B cell (primary cell): Measurements from ENCODE around the gene TTYH3. TPM values are rescaled to one million over a fixed set of nuclear protein-coding genes. Genes with fewer than 3 reads are reported as not detected.
A peak's percentile ranks its signal among the peaks of the same experiment; 100 is the strongest.

Experiments
- ATAC-seq: fragments of 200-7000 bp; cut with Tn5 transposase; one replicate; pipeline ENCODE4 v1.10.0; 2021; ENCODE audit warnings: low read depth, mild to moderate bottlenecking, moderate number of reproducible peaks, moderate library complexity
- CTCF ChIA-PET: fragments of 350-600 bp; sonication (Branson Sonifier 250); formaldehyde crosslinking; loops from one replicate; lab custom pipeline; 2021; ENCODE audit warnings: antibody characterized with exemption, inconsistent platforms; lab: Charles Lee
- POLR2A ChIA-PET: fragments of 350-600 bp; sonication (Branson Sonifier 250); formaldehyde crosslinking; loops from one replicate; lab custom pipeline; 2021; ENCODE audit warnings: antibody characterized with exemption; lab: Charles Lee
- DNase-seq: peaks from one replicate; pipeline ENCODE4 v3.0.0; 2013
- H2AFZ ChIP-seq: 2 replicates; pipeline ENCODE4 v1.6.1; 2012; ENCODE audit warnings: mild to moderate bottlenecking, low read depth, low read length; ENCODE audit not compliant: insufficient read depth, poor library complexity, severe bottlenecking
- H3K27ac ChIP-seq, 2 donors: 1 replicate in 1 of 2; 2 replicates in 1 of 2; pipeline ENCODE4 v1.5.1; 2012 to 2013; ENCODE audit warnings: low read length in 2 of 2, mild to moderate bottlenecking in 2 of 2, moderate library complexity in 1 of 2
- H3K27me3 ChIP-seq, 4 experiments: fragments of 200-600 bp in 1 of 4; sonication (generic) in 1 of 4; replicated peaks in 1 of 4; 1 replicate in 2 of 4; 2 replicates in 2 of 4; pipeline versions ENCODE4 v1.6.1 to v1.7.0; 2013 to 2016; ENCODE audit warnings: low read length in 3 of 4, mild to moderate bottlenecking in 2 of 4, mixed read lengths in 1 of 4, moderate library complexity in 1 of 4; ENCODE audit not compliant: insufficient read depth in 4 of 4, control insufficient read depth in 3 of 4; ENCODE audit errors: control extremely low read depth in 1 of 4
- H3K36me3 ChIP-seq, 2 experiments: replicated peaks in 1 of 2; 1 replicate in 1 of 2; 2 replicates in 1 of 2; pipeline versions ENCODE4 v1.6.1 to v1.7.1; 2013; ENCODE audit warnings: low read length in 1 of 2; ENCODE audit not compliant: insufficient read depth in 2 of 2, control insufficient read depth in 1 of 2; ENCODE audit errors: control extremely low read depth in 1 of 2, extremely low read depth in 1 of 2
- H3K4me1 ChIP-seq, 2 donors: fragments of 200-600 bp in 1 of 2; sonication (generic) in 1 of 2; 1 replicate in 1 of 2; 2 replicates in 1 of 2; pipeline versions ENCODE4 v1.5.1 to v1.6.1; 2013 to 2017; ENCODE audit warnings: low read length in 2 of 2; ENCODE audit not compliant: control insufficient read depth in 2 of 2, insufficient read depth in 2 of 2
- H3K4me2 ChIP-seq: replicated peaks from 2 replicates; pipeline ENCODE3; 2012; ENCODE audit warnings: mild to moderate bottlenecking, low read depth, low read length; ENCODE audit not compliant: poor library complexity, severe bottlenecking
- H3K4me3 ChIP-seq, 5 experiments: fragments of 200-600 bp in 1 of 5; sonication (generic) in 1 of 5; 1 replicate in 3 of 5; 2 replicates in 2 of 5; pipeline versions ENCODE4 v1.5.1 to v1.7.0; 2011 to 2016; ENCODE audit warnings: low read length in 4 of 5, mild to moderate bottlenecking in 4 of 5, low read depth in 2 of 5, control low read depth in 1 of 5, moderate library complexity in 1 of 5; ENCODE audit not compliant: insufficient read depth in 1 of 5; ENCODE audit errors: control extremely low read depth in 1 of 5, extremely low read depth in 1 of 5
- H3K79me2 ChIP-seq: fragments of 200-600 bp; sonication (generic); one replicate; pipeline ENCODE4 v1.6.0; 2016; ENCODE audit warnings: low read length; ENCODE audit not compliant: control insufficient read depth, insufficient read depth
- H3K9ac ChIP-seq: fragments of 200-600 bp; sonication (generic); 2 replicates; pipeline ENCODE4 v1.6.1; 2017; ENCODE audit warnings: mild to moderate bottlenecking, low read length, moderate library complexity
- H3K9me3 ChIP-seq, 3 donors: one replicate each; pipeline versions ENCODE4 v1.6.1 to v1.7.1; 2013; ENCODE audit warnings: low read length in 2 of 3; ENCODE audit not compliant: control insufficient read depth in 2 of 3, insufficient read depth in 1 of 3; ENCODE audit errors: control extremely low read depth in 1 of 3
- H4K20me1 ChIP-seq: 2 replicates; pipeline ENCODE4 v1.6.0; 2012; ENCODE audit warnings: mild to moderate bottlenecking, low read length; ENCODE audit not compliant: insufficient read depth, control insufficient read depth, poor library complexity, severe bottlenecking
- H3K27ac Mint-ChIP-seq: one replicate; pipeline ENCODE4 v1.8.0; 2021; ENCODE audit warnings: mixed read lengths
- H3K27me3 Mint-ChIP-seq: one replicate; pipeline ENCODE4 v1.8.0; 2021; ENCODE audit warnings: mixed read lengths
- H3K4me1 Mint-ChIP-seq: one replicate; pipeline ENCODE4 v1.8.0; 2021; ENCODE audit warnings: mixed read lengths
- H3K4me3 Mint-ChIP-seq: one replicate; pipeline ENCODE4 v1.8.0; 2021; ENCODE audit warnings: mixed read lengths
- H3K9me3 Mint-ChIP-seq: one replicate; pipeline ENCODE4 v1.8.0; 2022; ENCODE audit warnings: mixed read lengths; ENCODE audit not compliant: insufficient read depth
- CTCF ChIP-seq: fragments of 200-600 bp; IDR thresholded peaks from one replicate; pipeline ENCODE4 v1.8.0; 2022; ENCODE audit warnings: antibody characterized with exemption, mild to moderate bottlenecking
- EZH2 ChIP-seq: IDR thresholded peaks from 2 replicates; pipeline ENCODE4 v1.6.1; 2012; ENCODE audit warnings: borderline replicate concordance, low read depth, mild to moderate bottlenecking, moderate library complexity, low read length; ENCODE audit not compliant: insufficient read depth, poor library complexity, severe bottlenecking
- WGBS: methylation state at CpG from one replicate; pipeline ENCODE4 v1.1.5; 2013; ENCODE audit warnings: missing lambda C conversion rate; ENCODE audit not compliant: insufficient coverage; 5-methylcytosine and 5-hydroxymethylcytosine counted together
- intact Hi-C: fragments of 100-400 bp; cut with micrococcal nuclease; formaldehyde crosslinking; loops from one replicate; pipeline ENCODE4 v1.10.0; 2022
- polyA plus RNA-seq: library from polyadenylated mRNA; depleted of rRNA; stranded (reverse); fragments of >200 nt; gene quantifications from 2 replicates; pipeline ENCODE4 v1.2.3, GENCODE V29; 2012
- total RNA-seq, 2 donors: library from RNA; stranded (reverse); fragments of 120-200 nt in 1 of 2; gene quantifications; 1 replicate in 1 of 2; 2 replicates in 1 of 2; pipeline versions ENCODE4 v1.2.3 to v1.2.4, GENCODE V29; 2013 to 2022

Gene TTYH3
- total and polyA plus RNA-seq, 2 donors (not counting 1 experiment from before 2014, with no cell fraction given), result 8.4 to 48.6 TPM

DNA sequence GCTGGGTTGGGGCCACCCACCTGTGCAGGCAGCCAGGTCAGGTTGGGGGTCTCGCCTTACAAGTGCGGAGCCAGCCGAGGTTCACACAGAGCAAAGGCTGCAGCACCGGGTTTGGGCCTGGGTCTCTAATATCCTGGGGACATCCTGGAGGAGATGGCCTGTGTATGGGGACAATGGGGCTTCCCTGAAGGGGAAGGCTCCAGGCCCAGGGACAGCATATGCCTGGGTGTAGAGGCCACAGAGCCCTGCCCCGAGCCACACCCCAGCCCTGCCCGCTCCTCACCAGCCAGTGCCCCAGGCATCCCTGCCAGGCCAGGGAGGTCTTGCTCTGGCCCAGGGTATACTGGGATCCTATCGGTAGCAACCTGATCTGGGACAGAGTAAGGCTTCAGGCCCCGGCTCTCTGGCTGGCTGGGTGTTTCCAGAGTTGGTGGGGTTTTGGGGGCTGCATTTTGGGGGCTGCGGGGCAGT lies 9.1 kb downstream of the TTYH3 start:
- peak overlapping the region; percentile 46 for H2AFZ ChIP-seq
- POLR2A ChIA-PET, result interaction anchor here (1.3 kb wide), 1 partner anchor 9 kb away, joined by 8 read pairs; the partner anchor contains the start of gene TTYH3
- H3K9me3 Mint-ChIP-seq, result no peaks in the 10 kb centered on the region
- DNase-seq (peak; percentile 30), ATAC-seq (no peak)
- peak overlapping the region; percentile 63 to 69 for H3K27ac ChIP-seq
- peaks cover 95% of the 10 kb centered on the region for H3K79me2 ChIP-seq
- H3K4me1 ChIP-seq, result peaks cover 63 to 89% of the 10 kb centered on the region in 2 donors
- no peaks in the 10 kb centered on the region for H3K36me3 ChIP-seq
- peak overlapping the region; percentile 92 for H3K27ac Mint-ChIP-seq
- 82% methylated on average over 9 of the region's 9 CpGs for WGBS
- H4K20me1 ChIP-seq, result peaks cover 20% of the 10 kb centered on the region
- no peaks in the 10 kb centered on the region for H3K9me3 ChIP-seq
- CTCF ChIA-PET, result interaction anchor here (1.3 to 1.5 kb wide), 2 partner anchors 30 to 73 kb away, joined by 3 read pairs; no protein-coding TSS in a partner anchor
- H3K4me1 Mint-ChIP-seq, result peaks cover 70% of the 10 kb centered on the region
- H3K27me3 Mint-ChIP-seq, result no peaks in the 10 kb centered on the region
- TF ChIP-seq CTCF (no peak), EZH2 (no peak)
- H3K4me2 ChIP-seq, result peak overlapping the region; percentile 80
- H3K27me3 ChIP-seq, result no peaks in the 10 kb centered on the region
- intact Hi-C loops, result loop anchor here (1.0 to 2.0 kb wide), 2 partner anchors 9 to 70 kb away; no protein-coding TSS in a partner anchor
- H3K4me3 ChIP-seq, result peak overlapping the region in 1 of 5 experiments; percentile 36
- peak overlapping the region; percentile 71 for H3K4me3 Mint-ChIP-seq
- peak overlapping the region; percentile 50 for H3K9ac ChIP-seq
